H1 (cell line): ENCODE measurements around the gene LOXL4. TPM values are rescaled to one million over a fixed set of nuclear protein-coding genes. Genes with fewer than 3 reads are reported as not detected.

Experiments
- EGR1 ChIP-seq: IDR thresholded peaks from 2 replicates; pipeline ENCODE4 v1.6.1; 2011; ENCODE audit warnings: low read depth, low read length, borderline replicate concordance
- JUND ChIP-seq: IDR thresholded peaks from 2 replicates; pipeline ENCODE4 v1.6.1; 2011; ENCODE audit warnings: mild to moderate bottlenecking, improper control_type of control experiment, low read length
- RNF2 ChIP-seq: fragments of 200-900, 300-1000 bp; sonication (generic); IDR thresholded peaks from 2 replicates; pipeline ENCODE4 v1.7.1; 2016; ENCODE audit warnings: borderline replicate concordance, low read depth, mild to moderate bottlenecking, antibody characterized with exemption, low read length; ENCODE audit not compliant: poor library complexity, severe bottlenecking; ENCODE audit errors: missing control alignments
- SAP30 ChIP-seq: fragments of 300-600 bp; sonication (generic); IDR thresholded peaks from 2 replicates; pipeline ENCODE4 v1.7.1; 2012; ENCODE audit warnings: low read length, moderate library complexity, mild to moderate bottlenecking, inconsistent platforms; ENCODE audit not compliant: insufficient read depth, insufficient replicate concordance
- polyA plus RNA-seq, 7 experiments: library from polyadenylated mRNA; depleted of rRNA in 3 of 7; stranded (reverse) in 5 of 7; unstranded in 2 of 7; fragments of >200 nt in 5 of 7; fragments of 200-250 nt in 2 of 7; gene quantifications; 1 replicate in 5 of 7; 2 replicates in 1 of 7; 4 replicates in 1 of 7; pipeline versions ENCODE4 v1.2.1 to v1.2.3, GENCODE V29; 2011 to 2013; ENCODE audit warnings: missing spikeins in 2 of 7, mixed read lengths in 2 of 7
- total RNA-seq: library from RNA; stranded (reverse); fragmentation: NEBNext Ultra II Directional; extraction: Animal tissue kit (Norgen Biotek cat#: 25700); gene quantifications from 2 replicates; pipeline ENCODE4 v1.2.1, GENCODE V29; 2021

The LOXL4 gene
- total and polyA plus RNA-seq, 2 of the 8 experiments (the other 6 are each of a cell fraction or from before 2014, with no cell fraction given): 0.13 to 0.27 TPM

DNA sequence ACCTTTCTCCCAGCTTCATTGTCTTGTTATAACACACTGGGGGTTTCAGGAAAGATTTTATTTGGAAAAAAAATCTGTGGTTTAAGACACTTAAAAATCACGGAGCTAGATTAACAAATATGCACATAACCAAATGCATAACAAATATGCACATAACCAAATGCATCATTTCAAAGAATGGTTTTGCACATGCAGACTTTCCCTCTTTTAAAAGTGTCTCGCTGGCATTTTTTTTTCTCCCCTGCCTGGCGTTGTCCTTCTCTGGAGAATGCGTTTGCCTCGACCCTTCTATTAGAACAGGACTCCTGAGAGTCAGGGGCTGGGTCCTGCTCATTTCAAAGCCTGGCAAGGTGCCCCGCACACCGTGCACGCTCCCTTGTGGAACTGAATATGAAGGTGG, 42.7 kb upstream of the LOXL4 start (continued):
- TF ChIP-seq RNF2 (no peak), SAP30 (no peak), EGR1 (no peak), JUND (no peak)
